Activated CD8-positive, alpha-beta memory T cell treated with anti-CD3 and anti-CD28 coated beads for 24 hours (primary cell): ENCODE results near the gene FXYD4.
A peak's percentile ranks its signal among the peaks of the same experiment; 100 is the strongest.

Source experiments
- DNase-seq: peaks from one replicate; pipeline ENCODE4 v3.0.0-alpha.2; 2020

FXYD4 gene

DNA sequence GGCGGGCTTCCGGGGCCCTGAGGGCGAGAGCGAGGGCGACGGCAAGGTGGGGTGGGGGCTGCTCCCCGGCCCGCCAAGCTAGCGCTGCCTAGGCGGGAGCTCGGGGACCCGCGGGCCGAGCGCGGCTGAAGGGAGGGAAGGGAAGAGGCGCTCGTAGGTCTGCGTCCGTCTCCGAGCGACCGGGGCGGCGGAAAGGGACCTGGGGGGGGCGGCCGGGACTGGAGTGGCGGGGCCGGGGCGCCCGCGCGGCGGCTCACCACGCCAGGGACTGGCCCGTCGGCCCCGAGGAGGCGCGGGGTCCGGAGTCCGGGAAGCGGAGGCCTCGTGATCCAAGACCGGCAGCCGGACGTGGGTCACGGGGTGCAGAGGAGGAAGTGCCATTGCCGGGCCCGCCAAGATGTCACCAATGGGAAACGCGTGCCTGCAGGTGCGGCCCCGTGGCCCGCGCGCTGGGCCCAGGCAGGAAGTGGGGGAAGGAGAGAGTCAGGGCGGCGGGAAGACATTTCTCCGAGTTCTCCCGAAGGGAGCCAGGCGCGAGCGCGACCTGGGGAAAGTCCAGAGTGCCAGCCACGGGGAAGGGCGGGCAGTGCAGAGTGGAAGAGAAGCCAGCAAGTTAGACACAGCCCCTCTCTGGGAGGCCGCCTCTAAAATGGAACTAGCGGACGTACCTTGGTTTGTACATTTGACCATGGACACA is 25.6 kb downstream of the FXYD4 start:
- peak; percentile 90 for DNase-seq

DNA sequence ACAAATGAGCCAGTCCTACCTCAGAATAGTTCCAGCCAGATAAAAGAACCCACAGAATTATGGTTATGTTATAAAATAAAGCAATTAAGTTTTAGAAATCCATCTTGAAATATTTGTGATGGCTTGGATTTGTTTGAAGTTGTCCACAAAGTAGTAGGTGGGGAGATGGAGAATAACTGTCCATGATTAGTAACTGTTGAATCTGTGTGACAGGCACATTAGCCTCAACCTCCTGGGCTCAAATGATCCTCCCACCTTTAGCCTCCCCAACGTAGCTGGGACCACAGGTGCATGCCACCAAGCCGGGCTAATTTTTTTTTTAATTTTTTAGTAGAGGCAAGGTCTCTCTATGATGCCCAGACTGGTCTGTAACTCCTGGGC is 27.5 kb downstream of the FXYD4 start:
- no peak for DNase-seq

DNA sequence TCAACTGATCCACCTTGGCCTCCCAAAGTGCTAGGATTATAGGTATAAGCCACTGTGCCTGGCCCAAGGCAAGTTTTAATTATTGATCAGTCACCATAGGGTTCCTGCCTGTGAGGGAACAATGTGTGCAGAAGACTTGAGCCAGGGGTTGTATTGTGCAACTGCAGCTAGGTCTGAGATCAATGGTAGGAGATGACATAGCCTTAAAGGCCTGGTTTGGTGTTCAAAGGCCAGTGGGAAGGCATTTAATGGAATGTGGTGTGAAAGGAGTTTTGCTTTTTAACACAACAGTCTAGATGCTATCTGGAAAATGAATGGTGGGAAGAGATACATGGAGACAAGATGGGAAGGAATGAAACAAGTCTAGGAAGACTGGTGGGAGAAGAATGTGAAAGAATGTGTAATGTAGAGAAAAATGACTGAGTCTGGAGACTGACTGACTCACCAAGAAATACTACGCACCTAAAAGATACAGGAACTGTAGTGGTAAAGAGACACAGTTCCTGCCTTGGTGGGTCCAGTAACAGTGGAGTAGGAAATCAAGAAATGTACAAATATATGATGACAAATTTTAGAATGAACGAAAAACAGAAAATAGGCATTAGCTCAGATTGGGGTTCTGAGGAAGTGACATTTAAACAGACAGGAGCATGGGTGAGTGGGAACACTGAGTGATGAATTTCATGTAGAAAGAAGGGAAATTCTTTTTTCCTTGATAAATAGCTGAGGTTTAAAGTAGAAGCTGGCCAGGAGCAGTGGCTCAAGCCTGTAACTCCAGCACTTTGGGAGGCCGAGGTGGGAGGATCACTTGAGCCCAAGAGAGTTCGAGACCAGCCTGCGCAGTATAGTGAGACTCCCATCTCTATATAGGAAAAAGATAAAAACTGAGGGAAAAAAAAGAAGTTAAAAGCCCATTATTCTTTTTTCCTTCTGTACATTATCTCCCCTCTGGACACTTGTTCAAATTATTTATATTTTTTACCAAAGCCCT is 28.2 kb downstream of the FXYD4 start:
- no peak for DNase-seq

DNA sequence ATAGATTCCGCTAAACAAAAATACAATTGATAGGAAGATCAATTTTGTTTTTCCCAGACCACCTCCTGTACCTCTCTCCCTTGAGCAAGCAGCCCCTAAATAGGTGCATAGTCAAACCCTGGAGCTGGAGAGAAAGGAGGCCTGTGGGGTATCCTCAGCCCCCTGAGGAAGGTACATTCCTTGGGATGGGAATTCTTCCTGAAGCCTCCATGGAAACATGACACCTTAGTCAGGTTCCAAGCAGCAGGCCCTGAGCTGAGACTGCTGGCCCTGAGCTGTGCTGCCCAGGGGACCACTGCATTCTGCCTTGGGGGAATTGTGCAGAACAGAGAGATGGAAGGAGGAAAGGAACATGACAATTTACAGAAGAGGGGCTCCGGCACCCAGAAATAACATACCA is 30.2 kb downstream of the FXYD4 start:
- no peak for DNase-seq

DNA sequence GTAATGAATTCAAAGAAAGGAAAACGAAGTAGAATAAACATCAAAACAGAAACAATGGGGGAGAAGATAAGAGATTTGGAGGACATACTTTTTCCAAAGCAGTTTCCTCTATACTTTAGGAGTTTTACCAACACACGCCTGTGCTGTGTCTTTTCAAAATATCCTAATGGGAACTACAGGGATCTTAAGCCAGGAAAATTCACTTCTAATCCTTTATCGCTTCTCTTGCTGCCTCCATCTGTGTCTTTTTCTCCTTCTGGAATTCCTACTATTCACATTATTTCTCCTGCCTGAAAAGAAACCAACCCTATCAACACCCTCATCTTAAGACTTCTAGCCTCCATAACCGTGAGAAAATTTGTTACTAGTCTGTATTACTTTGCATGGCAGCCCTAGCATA is 30.7 kb downstream of the FXYD4 start:
- no peak for DNase-seq

DNA sequence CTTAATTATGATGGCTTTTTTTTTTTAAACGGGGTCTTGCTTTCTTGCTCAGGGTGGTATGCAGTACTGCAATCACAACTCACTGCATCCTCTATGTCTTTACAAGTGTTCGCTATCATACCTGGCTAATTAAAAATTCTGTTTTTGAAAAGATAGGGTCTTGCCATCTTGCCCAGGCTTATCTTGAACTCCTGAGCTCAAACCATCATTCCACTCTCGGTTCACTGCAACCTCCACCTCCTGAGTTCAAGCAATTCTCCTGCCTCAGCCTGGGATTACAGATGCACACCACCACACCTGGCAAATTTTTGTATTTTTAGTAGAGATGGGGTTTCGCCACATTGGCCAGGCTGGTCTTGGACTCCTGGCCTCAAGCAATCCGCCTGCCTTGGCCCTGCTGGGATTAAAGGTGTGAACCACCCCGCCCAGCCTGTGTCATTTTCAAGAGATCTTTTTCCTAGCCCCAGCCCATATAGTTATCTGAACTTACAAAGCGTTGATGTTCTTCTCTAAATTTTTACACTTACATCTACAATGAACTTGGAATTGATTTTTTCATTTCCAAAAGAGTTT is 31.5 kb downstream of the FXYD4 start:
- DNase-seq, result no peak

DNA sequence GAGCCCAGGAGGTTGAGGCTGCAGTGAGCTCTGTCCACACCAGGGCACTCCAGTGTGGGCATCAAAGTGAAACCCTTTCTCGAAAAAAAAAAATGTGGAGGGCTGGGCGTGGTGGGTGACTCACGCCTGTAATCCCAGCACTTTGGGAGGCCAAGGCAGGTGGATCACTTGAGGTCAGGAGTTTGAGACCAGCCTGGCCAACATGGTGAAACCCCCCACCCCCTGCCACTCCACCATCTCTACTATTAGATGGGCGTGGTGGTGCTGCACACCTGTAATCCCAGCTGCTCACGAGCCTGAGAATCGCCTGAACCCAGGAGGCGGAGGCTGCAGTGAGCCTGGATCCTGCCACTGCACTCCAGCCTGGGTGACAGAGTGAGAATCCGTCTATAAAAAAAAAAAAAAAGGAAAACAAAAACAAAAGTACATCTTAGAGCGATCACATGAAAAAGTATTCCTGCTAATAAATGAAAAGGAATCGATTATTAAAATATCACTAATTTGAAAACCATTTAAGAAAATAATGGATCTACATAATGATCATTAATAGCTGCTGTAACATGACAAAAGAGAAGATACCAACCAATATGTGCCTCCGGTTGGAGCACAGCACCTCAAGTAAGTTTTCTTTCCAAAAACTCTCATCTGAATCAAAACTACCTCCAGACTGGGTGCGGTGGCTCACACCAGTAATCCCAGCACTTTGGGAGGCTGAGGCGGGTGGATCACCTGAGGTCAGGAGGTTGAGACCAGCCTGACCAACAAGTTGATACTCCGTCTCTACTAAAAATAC is 32.7 kb downstream of the FXYD4 start:
- DNase-seq, result no peak

DNA sequence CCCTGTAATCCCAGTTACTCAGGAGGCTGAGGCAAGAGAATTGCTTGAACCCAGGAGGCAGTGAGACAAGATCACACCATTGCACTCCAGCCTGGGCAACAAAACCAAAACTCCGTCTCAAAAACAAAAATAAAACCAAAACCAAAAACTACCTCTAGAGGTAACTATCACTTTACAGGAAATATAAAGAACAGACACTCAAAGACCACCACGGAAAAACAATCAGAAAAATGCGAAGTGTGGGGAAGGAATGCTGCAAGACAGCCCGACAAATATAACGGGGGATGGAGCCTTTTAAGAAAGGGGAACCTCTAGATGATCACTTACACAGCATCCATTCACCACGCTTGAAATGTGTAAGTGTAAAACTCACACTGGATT is 33.3 kb downstream of the FXYD4 start:
- DNase-seq, result no peak

DNA sequence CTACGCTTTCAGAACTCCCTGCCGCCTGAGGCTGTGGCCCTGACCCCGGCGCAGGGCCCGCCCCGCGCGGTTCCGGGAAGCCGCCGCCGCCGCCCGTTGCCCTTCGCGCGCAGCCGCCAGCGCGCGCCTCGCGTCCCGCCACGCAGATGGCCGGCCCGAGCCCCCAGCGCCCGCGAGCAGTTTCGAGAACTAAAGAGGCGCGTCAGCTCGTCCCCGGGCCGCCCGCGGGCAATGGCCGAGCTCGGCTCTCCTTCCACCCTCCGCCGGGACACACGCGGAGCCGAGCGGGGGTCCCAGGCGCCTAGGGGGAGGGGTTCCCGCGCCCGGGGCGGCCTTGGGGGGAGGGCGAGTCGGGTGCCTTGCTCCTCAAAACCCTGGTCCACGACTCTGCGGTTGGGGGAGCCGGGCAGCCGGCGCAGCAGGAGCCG is 35.7 kb downstream of the FXYD4 start:
- peak; percentile 85 for DNase-seq

DNA sequence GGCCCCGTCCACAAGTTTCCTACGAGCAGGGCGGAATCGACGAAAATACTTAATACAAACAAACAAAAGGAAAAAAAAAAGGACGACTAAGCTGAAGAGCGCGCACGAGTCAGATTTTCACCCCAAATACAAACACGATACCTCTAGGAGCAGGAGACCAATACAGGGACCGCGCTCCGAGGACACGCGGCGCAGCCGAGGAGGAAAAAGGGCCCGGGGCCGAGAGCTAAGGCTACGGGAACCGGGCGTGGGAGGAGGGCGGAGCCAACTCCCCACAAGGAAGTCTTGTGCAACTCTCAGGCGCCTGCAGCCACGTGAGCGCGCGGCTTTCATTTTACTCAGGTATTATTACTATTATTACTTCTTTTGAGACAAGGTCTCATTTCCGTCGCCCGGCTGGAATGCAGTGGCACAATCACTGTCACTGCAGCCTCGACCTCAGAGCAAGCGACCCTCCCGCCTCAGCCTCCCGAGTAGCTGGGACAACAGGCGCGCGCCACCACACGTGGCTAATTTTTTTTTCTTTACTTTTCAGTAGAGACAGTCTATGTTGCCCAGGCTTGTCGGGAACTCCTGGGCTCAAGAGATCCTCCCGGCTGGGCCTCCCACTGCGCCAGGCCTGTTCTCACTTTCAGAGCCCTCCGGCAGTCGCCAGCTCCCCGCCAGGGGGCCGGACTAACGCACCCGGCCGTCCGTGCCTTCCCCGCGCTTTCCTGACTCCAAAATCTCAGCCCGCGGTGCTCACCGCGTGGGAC is 36.3 kb downstream of the FXYD4 start:
- DNase-seq, result peak; percentile 92

DNA sequence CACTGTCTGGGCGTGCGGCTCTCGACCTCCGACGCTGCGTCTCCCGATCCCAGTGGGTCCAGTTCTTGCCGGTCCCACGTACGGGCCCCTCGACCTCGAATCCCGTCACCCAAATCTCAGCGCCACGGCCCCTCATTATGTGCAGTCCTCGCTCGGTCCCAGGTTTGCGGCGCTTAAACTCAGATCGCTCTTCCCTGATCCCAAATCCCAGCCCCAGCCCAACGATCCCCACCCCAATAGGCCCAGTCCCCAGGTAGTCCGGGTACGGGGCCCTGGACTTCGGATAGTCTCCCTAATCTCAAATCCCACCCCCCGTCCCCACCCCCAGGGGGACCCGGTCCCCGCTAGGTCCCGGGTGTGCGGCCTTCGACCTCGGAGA is 36.9 kb downstream of the FXYD4 start:
- DNase-seq, result no peak

DNA sequence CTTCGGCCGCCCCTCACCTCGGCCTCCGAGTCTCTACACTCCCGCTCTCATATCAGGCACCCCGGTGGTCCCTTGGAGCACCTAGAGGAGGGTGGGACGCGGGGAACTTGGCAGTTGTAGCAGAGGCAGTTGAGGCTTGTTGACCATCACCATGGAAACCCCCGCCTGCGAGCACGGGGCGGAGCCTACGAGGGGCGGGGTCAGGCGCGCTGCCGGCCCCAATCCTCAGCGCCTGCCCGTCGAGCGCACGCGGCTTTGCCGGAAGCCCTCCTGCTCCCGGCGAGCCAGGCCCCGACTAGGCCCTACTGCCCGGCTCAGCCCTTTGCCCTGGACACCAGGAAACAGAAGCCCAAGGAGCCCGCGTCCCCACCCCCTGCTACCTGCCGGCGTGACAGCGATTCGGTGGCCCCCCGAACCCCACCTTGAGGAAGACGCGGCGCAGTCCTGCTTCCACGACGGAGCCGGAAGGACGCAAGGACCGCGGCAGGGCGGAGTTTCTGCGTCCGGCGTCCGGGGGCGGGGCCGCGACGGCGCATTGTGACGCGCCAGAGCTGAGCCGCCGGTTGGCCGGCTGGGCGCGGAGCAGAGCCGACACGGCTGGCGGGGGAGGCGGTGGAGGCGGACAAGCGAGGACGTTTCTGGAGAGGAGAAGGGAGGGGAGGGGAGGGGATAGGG is 37.4 kb downstream of the FXYD4 start, which contains the start of gene HNRNPF:
Gene HNRNPF (minus strand): TSS at position 477 of the 675 bp plus-strand sequence. CDS start 21,302 bp downstream, outside the sequence.
- peak; percentile 98 for DNase-seq

DNA sequence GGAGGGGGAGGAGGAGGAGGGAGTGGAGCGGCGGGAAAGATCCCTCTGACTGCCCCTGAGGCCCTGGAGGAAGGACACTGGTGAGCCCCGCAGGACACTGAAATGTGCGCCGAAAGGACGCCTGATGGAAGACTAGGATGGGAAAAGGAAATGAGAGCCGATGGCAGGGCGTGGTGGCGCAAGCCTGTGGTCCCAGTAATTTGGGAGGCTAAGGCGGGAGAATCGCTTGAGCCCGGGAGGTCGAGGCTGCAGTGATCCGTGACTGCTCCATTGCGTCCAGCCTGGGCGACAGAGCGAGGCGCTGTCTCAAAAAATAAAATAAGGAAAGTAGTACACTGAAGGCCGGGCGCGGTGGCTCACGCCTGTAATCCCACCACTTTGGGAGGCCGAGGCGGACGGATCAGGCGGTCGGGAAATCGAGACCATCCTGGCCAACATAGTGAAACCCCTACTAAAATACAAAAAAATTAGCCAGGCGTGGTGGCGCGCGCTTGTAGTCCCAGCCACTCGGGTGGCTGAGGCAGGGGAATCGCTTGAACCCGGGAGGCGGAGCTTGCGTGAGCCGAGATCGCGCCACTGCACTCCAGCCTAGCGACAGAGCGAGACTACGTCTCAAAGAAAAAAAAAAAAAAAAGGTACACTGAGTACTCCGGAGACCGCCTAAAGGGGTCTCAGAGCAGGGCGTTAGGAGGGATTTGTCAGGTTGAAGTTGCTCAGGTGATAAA is 38.1 kb downstream of the FXYD4 start:
- DNase-seq, result peak; percentile 81

DNA sequence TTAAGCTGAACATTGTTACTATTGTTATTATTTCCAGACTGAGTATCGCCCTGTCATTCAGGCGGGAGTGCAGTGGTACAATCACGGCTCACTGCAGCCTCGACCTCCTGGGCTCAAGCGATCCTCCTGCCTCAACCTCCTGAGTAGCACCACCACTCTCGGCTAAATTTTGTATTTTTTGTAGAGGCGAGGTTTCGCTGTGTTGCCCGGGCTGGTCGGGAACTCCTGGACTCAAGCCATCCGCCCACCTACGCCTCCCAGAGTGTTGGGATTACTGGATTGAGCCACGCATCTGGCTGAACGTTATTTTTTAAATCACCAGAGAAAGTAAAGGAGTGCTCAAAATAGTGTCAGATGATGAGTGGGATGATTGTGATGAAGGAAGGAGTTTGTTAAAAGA is 38.9 kb downstream of the FXYD4 start:
- DNase-seq, result no peak

DNA sequence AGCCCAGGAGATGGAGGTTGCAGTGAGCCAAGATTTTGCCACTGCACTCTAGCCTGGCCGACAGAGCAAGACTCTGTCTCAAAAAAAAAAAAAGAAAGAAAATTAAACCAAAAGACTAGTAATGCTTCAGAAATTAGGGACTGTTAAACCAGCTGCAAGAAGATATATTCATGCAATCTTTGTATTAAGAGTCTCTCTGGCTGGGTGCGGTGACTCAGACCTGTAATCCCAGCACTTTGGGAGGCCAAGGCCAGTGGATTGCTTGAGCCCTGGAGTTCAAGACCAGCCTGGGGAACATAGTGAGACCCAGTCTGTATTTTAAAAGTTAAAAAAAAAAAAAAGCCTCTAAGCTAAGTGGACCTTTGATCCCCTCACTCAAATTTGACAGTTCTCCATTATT is 40.1 kb downstream of the FXYD4 start:
- DNase-seq, result no peak

DNA sequence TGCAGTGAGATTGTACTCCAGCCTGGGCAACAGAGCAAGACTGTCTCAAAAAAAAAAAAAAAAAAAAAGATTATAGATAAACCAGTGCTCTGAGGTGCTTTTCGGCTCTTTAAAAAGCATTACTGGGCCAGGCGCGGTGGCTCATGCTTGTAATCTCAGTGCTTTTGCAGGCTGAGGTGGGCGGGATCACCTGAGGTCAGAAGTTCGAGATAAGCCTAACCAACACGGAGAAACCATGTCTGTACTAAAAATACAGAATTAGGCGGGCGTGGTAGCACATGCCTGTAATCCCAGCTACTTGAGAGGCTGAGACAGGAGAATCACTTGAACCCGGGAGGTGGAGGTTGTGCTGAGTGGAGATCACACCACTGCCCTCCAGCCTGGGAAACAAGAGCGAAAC is 44.1 kb downstream of the FXYD4 start:
- no peak for DNase-seq

DNA sequence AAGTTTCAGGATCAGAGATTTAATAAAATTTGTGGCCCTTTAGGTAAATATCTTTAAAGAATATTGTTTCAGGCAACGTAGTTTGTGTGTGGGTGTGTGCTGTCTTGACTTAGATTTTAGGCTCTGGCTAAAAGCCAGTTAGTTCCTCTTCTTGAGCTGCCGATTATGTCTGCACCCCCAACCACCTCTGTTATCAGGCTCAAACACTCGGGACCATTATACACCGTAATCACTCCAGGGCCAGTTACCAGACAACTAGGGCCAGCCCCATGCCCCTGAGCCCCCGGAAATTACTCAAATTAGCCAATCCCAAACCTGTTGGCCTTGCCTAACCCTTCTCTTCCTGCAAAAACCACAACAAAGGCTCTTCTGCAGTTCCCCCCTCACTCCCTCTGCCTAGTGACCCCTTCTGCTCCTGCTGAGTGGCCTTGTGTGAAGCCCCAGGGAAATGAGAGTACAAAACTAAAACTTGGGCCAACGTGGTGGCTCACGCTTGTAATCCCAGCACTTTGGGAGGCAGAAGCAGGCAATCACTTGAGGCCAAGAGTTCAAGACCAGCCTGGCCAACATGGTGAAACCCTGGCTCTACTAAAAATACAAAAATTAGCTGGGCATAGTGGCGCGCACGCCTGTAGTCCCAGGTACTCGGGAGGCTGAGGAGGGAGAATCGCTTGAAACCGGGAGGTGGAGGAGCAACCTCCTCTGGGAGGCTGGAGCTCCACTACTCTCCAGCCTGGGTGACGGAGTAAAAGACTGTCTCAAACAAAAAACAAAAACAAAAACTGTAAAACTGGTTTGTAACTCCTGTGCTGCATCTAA is 46.7 kb downstream of the FXYD4 start:
- peak; percentile 75 for DNase-seq

DNA sequence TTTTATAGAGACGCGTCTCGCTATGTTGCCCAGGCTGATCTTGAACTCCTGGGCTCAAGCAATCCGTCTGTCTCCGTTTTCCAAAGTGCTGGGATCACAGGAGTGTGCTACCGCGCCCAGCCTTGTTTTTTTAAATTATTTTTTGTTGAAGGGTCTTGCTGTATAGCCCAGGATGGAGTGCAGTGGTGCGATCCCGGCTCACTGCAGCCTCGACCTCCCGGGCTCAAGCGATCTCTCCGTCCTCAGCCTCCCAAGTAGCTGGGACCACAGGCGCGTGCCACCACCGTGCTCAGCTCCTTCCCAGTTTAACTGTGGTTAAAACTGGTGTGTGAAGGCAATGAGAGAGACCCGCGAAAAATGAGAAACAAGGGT is 48.5 kb downstream of the FXYD4 start:
- DNase-seq, result no peak

DNA sequence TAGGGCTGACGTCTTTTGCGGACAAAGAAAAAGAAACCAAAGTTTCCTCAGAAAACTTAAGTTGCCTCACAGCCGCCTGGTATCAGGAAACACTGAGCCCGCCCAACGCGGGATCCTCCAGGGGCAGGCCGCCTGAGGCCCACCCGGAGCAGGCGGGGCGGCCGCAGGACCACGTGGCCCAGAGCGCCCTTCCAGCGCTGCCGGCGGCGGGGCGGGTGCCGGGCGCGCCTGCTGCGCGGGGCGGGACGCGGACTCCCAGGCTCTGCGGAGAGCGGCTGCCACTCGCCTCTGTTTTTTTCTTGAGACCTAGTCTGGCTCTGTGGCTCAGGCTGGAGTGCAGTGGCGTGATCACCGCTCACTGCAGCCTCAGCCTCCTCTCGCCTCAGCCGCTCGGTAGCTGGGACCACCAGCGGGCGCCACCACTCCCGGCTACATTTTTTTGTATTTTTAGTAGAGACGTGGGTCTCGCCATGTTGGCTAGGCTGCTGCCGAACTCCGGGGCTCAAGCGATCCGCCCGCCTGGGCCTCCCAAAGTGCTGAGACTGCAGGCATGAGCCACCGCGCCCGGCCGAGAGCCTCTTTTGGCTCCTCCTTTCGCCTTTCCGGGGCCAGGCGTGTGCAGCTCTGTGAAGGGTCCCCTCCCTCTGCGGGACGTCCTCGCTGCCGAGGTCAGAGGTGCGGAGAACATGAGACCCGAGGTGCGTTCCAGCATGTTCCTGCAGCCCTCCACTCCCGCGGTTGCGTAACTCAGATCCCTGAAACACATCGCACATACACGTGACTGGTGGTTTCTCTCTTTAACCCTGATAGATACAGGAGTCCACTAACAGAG is 49.1 kb downstream of the FXYD4 start:
- peak; percentile 91 for DNase-seq
